GM23338 (cell line): Measurements from ENCODE around the gene SOX12. TPM values are rescaled to one million over a fixed set of nuclear protein-coding genes. Genes with fewer than 3 reads are reported as not detected.
A peak's percentile ranks its signal among the peaks of the same experiment; 100 is the strongest.

Experiments
- ATAC-seq: fragments of 200-7000 bp; cut with Tn5 transposase; 3 replicates; pipeline ENCODE4 v1.9.1; 2020
- DNase-seq: peaks from one replicate; pipeline ENCODE4 v3.0.0-alpha.2; 2015; ENCODE audit warnings: low spot score
- H2AFZ ChIP-seq: fragments of 200-600 bp; sonication (generic); 2 replicates; pipeline ENCODE4 v1.8.0; 2016; ENCODE audit warnings: antibody characterized with exemption, mild to moderate bottlenecking, moderate library complexity
- H3F3A ChIP-seq: fragments of 200-600 bp; sonication (generic); replicated peaks from 2 replicates; pipeline ENCODE4 v1.8.0; 2017; ENCODE audit warnings: antibody characterized with exemption, mixed run types, low read depth
- H3K27ac ChIP-seq: fragments of 200-600 bp; sonication (generic); 2 replicates; pipeline ENCODE4 v1.6.1; 2016; ENCODE audit warnings: low read depth
- H3K27me3 ChIP-seq: fragments of 200-600 bp; sonication (generic); 2 replicates; pipeline ENCODE4 v1.8.0; 2016; ENCODE audit warnings: mild to moderate bottlenecking, mixed run types, moderate library complexity; ENCODE audit not compliant: insufficient read depth
- H3K36me3 ChIP-seq: fragments of 200-600 bp; sonication (generic); 2 replicates; pipeline ENCODE4 v1.8.0; 2016; ENCODE audit warnings: mild to moderate bottlenecking; ENCODE audit not compliant: insufficient read depth
- H3K4me1 ChIP-seq: fragments of 200-600 bp; sonication (generic); 2 replicates; pipeline ENCODE4 v1.8.0; 2016; ENCODE audit warnings: mild to moderate bottlenecking, moderate library complexity; ENCODE audit not compliant: insufficient read depth
- H3K4me2 ChIP-seq: fragments of 200-600 bp; sonication (generic); 2 replicates; pipeline ENCODE4 v1.7.1; 2017; ENCODE audit warnings: mixed run types
- H3K4me3 ChIP-seq: fragments of 200-600 bp; sonication (generic); 2 replicates; pipeline ENCODE4 v1.6.1; 2016; ENCODE audit warnings: mixed run types
- H3K79me2 ChIP-seq: fragments of 200-600 bp; sonication (generic); replicated peaks from 2 replicates; pipeline ENCODE4 v1.8.0; 2017; ENCODE audit warnings: mild to moderate bottlenecking; ENCODE audit not compliant: insufficient read depth
- H3K9me2 ChIP-seq: fragments of 200-600 bp; sonication (generic); 2 replicates; pipeline ENCODE4 v1.8.0; 2017; ENCODE audit not compliant: insufficient read depth
- H4K20me1 ChIP-seq: fragments of 200-600 bp; sonication (generic); replicated peaks from 2 replicates; pipeline ENCODE4 v1.8.0; 2017; ENCODE audit warnings: mild to moderate bottlenecking; ENCODE audit not compliant: insufficient read depth
- H3K27ac Mint-ChIP-seq: 2 replicates; pipeline ENCODE4 v1.8.0; 2020; ENCODE audit warnings: inconsistent platforms, mild to moderate bottlenecking, moderate library complexity, mixed read lengths
- H3K27me3 Mint-ChIP-seq: 3 replicates; pipeline ENCODE4 v1.8.0; 2022; ENCODE audit warnings: low read depth, mild to moderate bottlenecking, moderate library complexity, mixed read lengths, inconsistent platforms; ENCODE audit not compliant: insufficient read depth, poor library complexity
- H3K36me3 Mint-ChIP-seq: 3 replicates; pipeline ENCODE4 v1.8.0; 2021; ENCODE audit warnings: low read depth, mild to moderate bottlenecking, inconsistent platforms, moderate library complexity, mixed read lengths
- H3K4me1 Mint-ChIP-seq: 3 replicates; pipeline ENCODE4 v1.8.0; 2020; ENCODE audit warnings: mild to moderate bottlenecking, inconsistent platforms, mixed read lengths
- H3K4me3 Mint-ChIP-seq: 3 replicates; pipeline ENCODE4 v1.8.0; 2021; ENCODE audit warnings: moderate library complexity, mild to moderate bottlenecking, inconsistent platforms, mixed read lengths
- H3K9me3 Mint-ChIP-seq: 3 replicates; pipeline ENCODE4 v1.8.0; 2020; ENCODE audit warnings: moderate library complexity, mild to moderate bottlenecking, inconsistent platforms, mixed read lengths
- CREB1 ChIP-seq: fragments of 250-450 bp; sonication (Bioruptor Pico); IDR thresholded peaks from 2 replicates; pipeline ENCODE4 v1.5.0; 2020; ENCODE audit warnings: low read depth, mild to moderate bottlenecking, moderate library complexity
- EZH2 ChIP-seq: fragments of 200-600 bp; sonication (generic); IDR thresholded peaks from one replicate; pipeline ENCODE4 v1.8.0; 2017; ENCODE audit warnings: antibody characterized with exemption, mild to moderate bottlenecking, low read depth; ENCODE audit not compliant: unreplicated experiment
- EZH2phosphoT487 ChIP-seq: fragments of 200-600 bp; sonication (generic); IDR thresholded peaks from one replicate; pipeline ENCODE4 v1.8.1; 2018; ENCODE audit warnings: antibody characterized with exemption; ENCODE audit not compliant: unreplicated experiment
- JUNB ChIP-seq: IDR thresholded peaks from one replicate; pipeline ENCODE4 v1.6.1; 2016; ENCODE audit warnings: antibody characterized with exemption; ENCODE audit not compliant: unreplicated experiment
- NANOG ChIP-seq: IDR thresholded peaks from 2 replicates; pipeline ENCODE4 v1.6.1; 2016; ENCODE audit warnings: antibody characterized with exemption, borderline replicate concordance
- POLR2AphosphoS5 ChIP-seq: IDR thresholded peaks from 2 replicates; pipeline ENCODE4 v1.6.1; 2016; ENCODE audit warnings: antibody characterized with exemption, low read depth
- STAT1 ChIP-seq: IDR thresholded peaks from one replicate; pipeline ENCODE4 v1.6.1; 2016; ENCODE audit warnings: antibody characterized with exemption; ENCODE audit not compliant: unreplicated experiment
- ZNF114 ChIP-seq: fragments of 250-450 bp; sonication (Bioruptor Pico); IDR thresholded peaks from 2 replicates; pipeline ENCODE4 v1.5.0; 2020; ENCODE audit warnings: mild to moderate bottlenecking, moderate library complexity
- ZNF331 ChIP-seq: fragments of 250-450 bp; sonication (Bioruptor Pico); IDR thresholded peaks from 2 replicates; pipeline ENCODE4 v1.5.0; 2020; ENCODE audit warnings: low read depth, mild to moderate bottlenecking, moderate library complexity
- polyA plus RNA-seq: library from polyadenylated mRNA; unstranded; fragments of >200 nt; fragmentation: Nextera tagmentation; extraction: Ambion mirVana; gene quantifications from 2 replicates; pipeline ENCODE4 v1.2.1, GENCODE V29; 2016
- total RNA-seq: library from RNA; depleted of rRNA; stranded (reverse); fragments of >200 nt; shearing (Covaris generic); gene quantifications from 2 replicates; pipeline ENCODE4 v1.2.3, GENCODE V29; 2014
- TF ChIP-seq, protein P1 (sequence below): fragments of 250-450 bp; sonication (Bioruptor Pico); IDR thresholded peaks from 2 replicates; pipeline ENCODE4 v1.5.0; 2020; ENCODE audit warnings: mild to moderate bottlenecking, moderate library complexity
- TF ChIP-seq, protein P2 (sequence below): IDR thresholded peaks from one replicate; pipeline ENCODE4 v1.6.1; 2018; ENCODE audit warnings: antibody characterized with exemption; ENCODE audit not compliant: unreplicated experiment
- TF ChIP-seq, protein P3 (sequence below), 2 experiments: fragments of 200-600 bp in 1 of 2; sonication (generic) in 1 of 2; conservative IDR thresholded peaks; 2 replicates each; pipeline versions ENCODE4 v1.5.1 to v1.6.1; 2016 to 2017; ENCODE audit warnings: antibody characterized with exemption in 2 of 2, low read depth in 2 of 2, mild to moderate bottlenecking in 2 of 2, moderate library complexity in 1 of 2
- TF ChIP-seq, protein P4 (sequence below): IDR thresholded peaks from 2 replicates; pipeline ENCODE4 v1.6.1; 2016; ENCODE audit warnings: antibody characterized with exemption

The SOX12 gene
- total and polyA plus RNA-seq, 2 experiments from 2014 or later, result 14.1 to 32.0 TPM

DNA sequence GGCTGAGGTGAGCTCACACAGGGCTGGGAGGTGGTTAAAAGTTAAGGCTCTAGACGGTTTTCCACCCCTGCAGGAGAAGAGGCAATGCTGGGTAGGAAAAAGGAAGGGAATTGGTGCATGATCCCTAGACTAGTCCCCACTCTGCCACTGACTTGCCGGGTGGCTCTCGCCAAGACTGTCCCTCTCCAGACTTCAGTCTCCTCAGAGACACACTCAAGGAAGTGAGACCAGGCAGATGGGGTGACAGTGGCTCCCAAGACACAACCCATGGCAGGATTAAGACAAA lies 47.9 kb upstream of the SOX12 start:
- Histone ChIP-seq H3K9me2 (no peaks in the 10 kb centered on the region), H4K20me1 (peaks cover 5% of the 10 kb centered on the region), H3K79me2 (no peaks in the 10 kb centered on the region), H3F3A (peaks cover 22% of the 10 kb centered on the region), H3K4me2 (no peak overlapping the region), H3K27ac (no peak overlapping the region), H3K4me1 (peaks cover 6% of the 10 kb centered on the region; the same call in 1 of the 2 replicates), H2AFZ (no peak overlapping the region), H3K36me3 (0 out of 2 replicates have a peak, but pooled peaks cover 4% of the 10 kb centered on the region), H3K4me3 (no peak overlapping the region), H3K27me3 (no peaks in the 10 kb centered on the region)
- Mint-ChIP-seq H3K27me3 (peaks cover 15% of the 10 kb centered on the region), H3K9me3 (0 out of 3 replicates have a peak, but pooled peaks cover 7% of the 10 kb centered on the region), H3K4me3 (peak overlapping the region; percentile 38; the same call in 2 of the 3 replicates), H3K4me1 (peaks cover 8% of the 10 kb centered on the region), H3K27ac (no peak overlapping the region), H3K36me3 (peaks cover 59% of the 10 kb centered on the region)
- DNase-seq (no peak), ATAC-seq (no peak)
- TF ChIP-seq, protein P1, sequence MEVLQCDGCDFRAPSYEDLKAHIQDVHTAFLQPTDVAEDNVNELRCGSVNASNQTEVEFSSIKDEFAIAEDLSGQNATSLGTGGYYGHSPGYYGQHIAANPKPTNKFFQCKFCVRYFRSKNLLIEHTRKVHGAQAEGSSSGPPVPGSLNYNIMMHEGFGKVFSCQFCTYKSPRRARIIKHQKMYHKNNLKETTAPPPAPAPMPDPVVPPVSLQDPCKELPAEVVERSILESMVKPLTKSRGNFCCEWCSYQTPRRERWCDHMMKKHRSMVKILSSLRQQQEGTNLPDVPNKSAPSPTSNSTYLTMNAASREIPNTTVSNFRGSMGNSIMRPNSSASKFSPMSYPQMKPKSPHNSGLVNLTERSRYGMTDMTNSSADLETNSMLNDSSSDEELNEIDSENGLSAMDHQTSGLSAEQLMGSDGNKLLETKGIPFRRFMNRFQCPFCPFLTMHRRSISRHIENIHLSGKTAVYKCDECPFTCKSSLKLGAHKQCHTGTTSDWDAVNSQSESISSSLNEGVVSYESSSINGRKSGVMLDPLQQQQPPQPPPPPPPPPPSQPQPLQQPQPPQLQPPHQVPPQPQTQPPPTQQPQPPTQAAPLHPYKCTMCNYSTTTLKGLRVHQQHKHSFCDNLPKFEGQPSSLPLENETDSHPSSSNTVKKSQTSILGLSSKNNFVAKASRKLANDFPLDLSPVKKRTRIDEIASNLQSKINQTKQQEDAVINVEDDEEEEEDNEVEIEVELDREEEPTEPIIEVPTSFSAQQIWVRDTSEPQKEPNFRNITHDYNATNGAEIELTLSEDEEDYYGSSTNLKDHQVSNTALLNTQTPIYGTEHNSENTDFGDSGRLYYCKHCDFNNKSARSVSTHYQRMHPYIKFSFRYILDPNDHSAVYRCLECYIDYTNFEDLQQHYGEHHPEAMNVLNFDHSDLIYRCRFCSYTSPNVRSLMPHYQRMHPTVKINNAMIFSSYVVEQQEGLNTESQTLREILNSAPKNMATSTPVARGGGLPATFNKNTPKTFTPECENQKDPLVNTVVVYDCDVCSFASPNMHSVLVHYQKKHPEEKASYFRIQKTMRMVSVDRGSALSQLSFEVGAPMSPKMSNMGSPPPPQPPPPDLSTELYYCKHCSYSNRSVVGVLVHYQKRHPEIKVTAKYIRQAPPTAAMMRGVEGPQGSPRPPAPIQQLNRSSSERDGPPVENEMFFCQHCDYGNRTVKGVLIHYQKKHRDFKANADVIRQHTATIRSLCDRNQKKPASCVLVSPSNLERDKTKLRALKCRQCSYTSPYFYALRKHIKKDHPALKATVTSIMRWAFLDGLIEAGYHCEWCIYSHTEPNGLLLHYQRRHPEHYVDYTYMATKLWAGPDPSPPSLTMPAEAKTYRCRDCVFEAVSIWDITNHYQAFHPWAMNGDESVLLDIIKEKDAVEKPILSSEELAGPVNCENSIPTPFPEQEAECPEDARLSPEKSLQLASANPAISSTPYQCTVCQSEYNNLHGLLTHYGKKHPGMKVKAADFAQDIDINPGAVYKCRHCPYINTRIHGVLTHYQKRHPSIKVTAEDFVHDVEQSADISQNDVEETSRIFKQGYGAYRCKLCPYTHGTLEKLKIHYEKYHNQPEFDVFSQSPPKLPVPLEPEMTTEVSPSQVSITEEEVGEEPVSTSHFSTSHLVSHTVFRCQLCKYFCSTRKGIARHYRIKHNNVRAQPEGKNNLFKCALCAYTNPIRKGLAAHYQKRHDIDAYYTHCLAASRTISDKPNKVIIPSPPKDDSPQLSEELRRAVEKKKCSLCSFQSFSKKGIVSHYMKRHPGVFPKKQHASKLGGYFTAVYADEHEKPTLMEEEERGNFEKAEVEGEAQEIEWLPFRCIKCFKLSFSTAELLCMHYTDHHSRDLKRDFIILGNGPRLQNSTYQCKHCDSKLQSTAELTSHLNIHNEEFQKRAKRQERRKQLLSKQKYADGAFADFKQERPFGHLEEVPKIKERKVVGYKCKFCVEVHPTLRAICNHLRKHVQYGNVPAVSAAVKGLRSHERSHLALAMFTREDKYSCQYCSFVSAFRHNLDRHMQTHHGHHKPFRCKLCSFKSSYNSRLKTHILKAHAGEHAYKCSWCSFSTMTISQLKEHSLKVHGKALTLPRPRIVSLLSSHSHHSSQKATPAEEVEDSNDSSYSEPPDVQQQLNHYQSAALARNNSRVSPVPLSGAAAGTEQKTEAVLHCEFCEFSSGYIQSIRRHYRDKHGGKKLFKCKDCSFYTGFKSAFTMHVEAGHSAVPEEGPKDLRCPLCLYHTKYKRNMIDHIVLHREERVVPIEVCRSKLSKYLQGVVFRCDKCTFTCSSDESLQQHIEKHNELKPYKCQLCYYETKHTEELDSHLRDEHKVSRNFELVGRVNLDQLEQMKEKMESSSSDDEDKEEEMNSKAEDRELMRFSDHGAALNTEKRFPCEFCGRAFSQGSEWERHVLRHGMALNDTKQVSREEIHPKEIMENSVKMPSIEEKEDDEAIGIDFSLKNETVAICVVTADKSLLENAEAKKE (CRISPR knock-in tag), result no peak
- TF ChIP-seq POLR2AphosphoS5 (no peak), ZNF114 (CRISPR knock-in tag) (no peak), EZH2phosphoT487 (no peak), EZH2 (no peak), STAT1 (no peak), JUNB (no peak), ZNF331 (CRISPR knock-in tag) (no peak), CREB1 (no peak), NANOG (no peak)
- TF ChIP-seq, protein P2, sequence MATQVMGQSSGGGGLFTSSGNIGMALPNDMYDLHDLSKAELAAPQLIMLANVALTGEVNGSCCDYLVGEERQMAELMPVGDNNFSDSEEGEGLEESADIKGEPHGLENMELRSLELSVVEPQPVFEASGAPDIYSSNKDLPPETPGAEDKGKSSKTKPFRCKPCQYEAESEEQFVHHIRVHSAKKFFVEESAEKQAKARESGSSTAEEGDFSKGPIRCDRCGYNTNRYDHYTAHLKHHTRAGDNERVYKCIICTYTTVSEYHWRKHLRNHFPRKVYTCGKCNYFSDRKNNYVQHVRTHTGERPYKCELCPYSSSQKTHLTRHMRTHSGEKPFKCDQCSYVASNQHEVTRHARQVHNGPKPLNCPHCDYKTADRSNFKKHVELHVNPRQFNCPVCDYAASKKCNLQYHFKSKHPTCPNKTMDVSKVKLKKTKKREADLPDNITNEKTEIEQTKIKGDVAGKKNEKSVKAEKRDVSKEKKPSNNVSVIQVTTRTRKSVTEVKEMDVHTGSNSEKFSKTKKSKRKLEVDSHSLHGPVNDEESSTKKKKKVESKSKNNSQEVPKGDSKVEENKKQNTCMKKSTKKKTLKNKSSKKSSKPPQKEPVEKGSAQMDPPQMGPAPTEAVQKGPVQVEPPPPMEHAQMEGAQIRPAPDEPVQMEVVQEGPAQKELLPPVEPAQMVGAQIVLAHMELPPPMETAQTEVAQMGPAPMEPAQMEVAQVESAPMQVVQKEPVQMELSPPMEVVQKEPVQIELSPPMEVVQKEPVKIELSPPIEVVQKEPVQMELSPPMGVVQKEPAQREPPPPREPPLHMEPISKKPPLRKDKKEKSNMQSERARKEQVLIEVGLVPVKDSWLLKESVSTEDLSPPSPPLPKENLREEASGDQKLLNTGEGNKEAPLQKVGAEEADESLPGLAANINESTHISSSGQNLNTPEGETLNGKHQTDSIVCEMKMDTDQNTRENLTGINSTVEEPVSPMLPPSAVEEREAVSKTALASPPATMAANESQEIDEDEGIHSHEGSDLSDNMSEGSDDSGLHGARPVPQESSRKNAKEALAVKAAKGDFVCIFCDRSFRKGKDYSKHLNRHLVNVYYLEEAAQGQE, result no peak
- TF ChIP-seq, protein P3, sequence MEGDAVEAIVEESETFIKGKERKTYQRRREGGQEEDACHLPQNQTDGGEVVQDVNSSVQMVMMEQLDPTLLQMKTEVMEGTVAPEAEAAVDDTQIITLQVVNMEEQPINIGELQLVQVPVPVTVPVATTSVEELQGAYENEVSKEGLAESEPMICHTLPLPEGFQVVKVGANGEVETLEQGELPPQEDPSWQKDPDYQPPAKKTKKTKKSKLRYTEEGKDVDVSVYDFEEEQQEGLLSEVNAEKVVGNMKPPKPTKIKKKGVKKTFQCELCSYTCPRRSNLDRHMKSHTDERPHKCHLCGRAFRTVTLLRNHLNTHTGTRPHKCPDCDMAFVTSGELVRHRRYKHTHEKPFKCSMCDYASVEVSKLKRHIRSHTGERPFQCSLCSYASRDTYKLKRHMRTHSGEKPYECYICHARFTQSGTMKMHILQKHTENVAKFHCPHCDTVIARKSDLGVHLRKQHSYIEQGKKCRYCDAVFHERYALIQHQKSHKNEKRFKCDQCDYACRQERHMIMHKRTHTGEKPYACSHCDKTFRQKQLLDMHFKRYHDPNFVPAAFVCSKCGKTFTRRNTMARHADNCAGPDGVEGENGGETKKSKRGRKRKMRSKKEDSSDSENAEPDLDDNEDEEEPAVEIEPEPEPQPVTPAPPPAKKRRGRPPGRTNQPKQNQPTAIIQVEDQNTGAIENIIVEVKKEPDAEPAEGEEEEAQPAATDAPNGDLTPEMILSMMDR (conservative IDR thresholded peaks at IDR 0.05; ENCODE audit: low read depth in 2 of 2), result no peak
- TF ChIP-seq, protein P4, sequence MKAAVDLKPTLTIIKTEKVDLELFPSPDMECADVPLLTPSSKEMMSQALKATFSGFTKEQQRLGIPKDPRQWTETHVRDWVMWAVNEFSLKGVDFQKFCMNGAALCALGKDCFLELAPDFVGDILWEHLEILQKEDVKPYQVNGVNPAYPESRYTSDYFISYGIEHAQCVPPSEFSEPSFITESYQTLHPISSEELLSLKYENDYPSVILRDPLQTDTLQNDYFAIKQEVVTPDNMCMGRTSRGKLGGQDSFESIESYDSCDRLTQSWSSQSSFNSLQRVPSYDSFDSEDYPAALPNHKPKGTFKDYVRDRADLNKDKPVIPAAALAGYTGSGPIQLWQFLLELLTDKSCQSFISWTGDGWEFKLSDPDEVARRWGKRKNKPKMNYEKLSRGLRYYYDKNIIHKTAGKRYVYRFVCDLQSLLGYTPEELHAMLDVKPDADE, result no peak
